MM.1S (cell line): ENCODE data around the gene CAPN10.

ENCODE experiments used
- DNase-seq: peaks from one replicate; pipeline ENCODE4 v3.0.0-alpha.2; 2015
- H2AFZ ChIP-seq: fragments of 300-600 bp; sonication (generic); 2 replicates; pipeline ENCODE4 v1.6.0; 2016; ENCODE audit warnings: antibody characterized with exemption, low read length
- H3F3A ChIP-seq: fragments of 300-600 bp; sonication (generic); 2 replicates; pipeline ENCODE4 v1.6.1; 2016; ENCODE audit warnings: mild to moderate bottlenecking, antibody characterized with exemption, low read length, moderate library complexity, mixed read lengths; ENCODE audit not compliant: insufficient read depth
- H3K27ac ChIP-seq: fragments of 300-600 bp; sonication (generic); 2 replicates; pipeline ENCODE4 v1.5.1; 2016; ENCODE audit warnings: mild to moderate bottlenecking, low read length
- H3K27me3 ChIP-seq: fragments of 300-600 bp; sonication (generic); replicated peaks from 2 replicates; pipeline ENCODE4 v1.6.0; 2016; ENCODE audit warnings: low read length; ENCODE audit not compliant: insufficient read depth
- H3K36me3 ChIP-seq: fragments of 300-600 bp; sonication (generic); replicated peaks from 2 replicates; pipeline ENCODE4 v1.6.1; 2016; ENCODE audit warnings: mild to moderate bottlenecking, low read length, mixed read lengths; ENCODE audit not compliant: insufficient read depth
- H3K4me1 ChIP-seq: fragments of 300-600 bp; sonication (generic); 2 replicates; pipeline ENCODE4 v1.6.1; 2016; ENCODE audit warnings: low read length, mixed read lengths
- H3K4me2 ChIP-seq: fragments of 300-600 bp; sonication (generic); 2 replicates; pipeline ENCODE4 v1.6.0; 2016; ENCODE audit warnings: low read depth, low read length
- H3K4me3 ChIP-seq: fragments of 300-600 bp; sonication (generic); 2 replicates; pipeline ENCODE4 v1.5.1; 2016; ENCODE audit warnings: low read length, mixed read lengths
- H3K79me2 ChIP-seq: fragments of 300-600 bp; sonication (generic); 2 replicates; pipeline ENCODE4 v1.6.1; 2016; ENCODE audit warnings: mixed run types, low read length, mixed read lengths
- H3K9ac ChIP-seq: fragments of 300-600 bp; sonication (generic); 2 replicates; pipeline ENCODE4 v1.6.1; 2016; ENCODE audit warnings: low read length, mixed read lengths
- H3K9me2 ChIP-seq: fragments of 300-600 bp; sonication (generic); replicated peaks from 2 replicates; pipeline ENCODE4 v1.6.1; 2016; ENCODE audit warnings: mild to moderate bottlenecking, low read length, mixed read lengths; ENCODE audit not compliant: insufficient read depth
- H3K9me3 ChIP-seq: fragments of 300-600 bp; sonication (generic); replicated peaks from 2 replicates; pipeline ENCODE4 v1.6.1; 2016; ENCODE audit warnings: mild to moderate bottlenecking, low read length, mixed read lengths; ENCODE audit not compliant: insufficient read depth
- H4K20me1 ChIP-seq: fragments of 300-600 bp; sonication (generic); 2 replicates; pipeline ENCODE4 v1.6.1; 2016; ENCODE audit warnings: mild to moderate bottlenecking, low read length, moderate library complexity, mixed read lengths; ENCODE audit not compliant: insufficient read depth
- EZH2 ChIP-seq: fragments of 300-600 bp; sonication (generic); optimal IDR thresholded peaks from 2 replicates; pipeline ENCODE3; 2017; ENCODE audit warnings: low read depth, mild to moderate bottlenecking, antibody characterized with exemption, low read length, mixed read lengths
- EZH2phosphoT487 ChIP-seq: fragments of 300-600 bp; sonication (generic); IDR thresholded peaks from 2 replicates; pipeline ENCODE4 v1.6.1; 2018; ENCODE audit warnings: antibody characterized with exemption, low read length
- TF ChIP-seq, protein P1 (sequence below): fragments of 300-600 bp; sonication (generic); IDR thresholded peaks from 2 replicates; pipeline ENCODE4 v1.5.1; 2016; ENCODE audit warnings: antibody characterized with exemption, low read length, mixed read lengths

The CAPN10 gene

DNA sequence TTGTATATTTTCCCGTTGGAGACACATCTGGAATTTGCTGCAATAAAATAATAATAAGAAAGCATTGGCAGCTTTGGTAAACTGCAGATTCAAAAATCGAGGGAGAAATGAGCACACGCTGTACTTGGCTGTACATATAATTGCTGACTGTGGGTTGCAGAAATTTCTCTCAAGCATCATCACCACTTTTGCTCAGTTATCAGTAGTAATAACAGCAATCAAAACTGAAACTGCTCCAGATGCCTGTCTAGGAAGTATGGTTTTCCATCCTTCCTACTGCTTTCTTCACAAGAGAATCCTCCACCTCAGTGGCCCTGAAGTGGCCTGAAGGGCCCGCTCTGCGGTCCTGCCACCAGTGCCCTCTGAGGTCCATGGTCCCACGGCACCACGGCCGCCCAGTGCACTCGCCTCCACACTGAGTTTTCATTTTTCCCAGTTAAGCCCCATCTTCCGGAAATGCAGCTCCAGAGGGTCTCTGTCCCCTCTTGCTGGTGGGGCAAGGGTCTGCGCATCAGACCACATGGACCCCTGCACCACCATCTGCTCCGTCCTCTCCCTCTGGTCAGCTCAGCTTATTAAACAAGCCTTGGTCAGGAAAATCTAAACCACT is 22.5 kb upstream of the CAPN10 start:
- TF ChIP-seq EZH2 (no peak), EZH2phosphoT487 (no peak)
- TF ChIP-seq, protein P1, sequence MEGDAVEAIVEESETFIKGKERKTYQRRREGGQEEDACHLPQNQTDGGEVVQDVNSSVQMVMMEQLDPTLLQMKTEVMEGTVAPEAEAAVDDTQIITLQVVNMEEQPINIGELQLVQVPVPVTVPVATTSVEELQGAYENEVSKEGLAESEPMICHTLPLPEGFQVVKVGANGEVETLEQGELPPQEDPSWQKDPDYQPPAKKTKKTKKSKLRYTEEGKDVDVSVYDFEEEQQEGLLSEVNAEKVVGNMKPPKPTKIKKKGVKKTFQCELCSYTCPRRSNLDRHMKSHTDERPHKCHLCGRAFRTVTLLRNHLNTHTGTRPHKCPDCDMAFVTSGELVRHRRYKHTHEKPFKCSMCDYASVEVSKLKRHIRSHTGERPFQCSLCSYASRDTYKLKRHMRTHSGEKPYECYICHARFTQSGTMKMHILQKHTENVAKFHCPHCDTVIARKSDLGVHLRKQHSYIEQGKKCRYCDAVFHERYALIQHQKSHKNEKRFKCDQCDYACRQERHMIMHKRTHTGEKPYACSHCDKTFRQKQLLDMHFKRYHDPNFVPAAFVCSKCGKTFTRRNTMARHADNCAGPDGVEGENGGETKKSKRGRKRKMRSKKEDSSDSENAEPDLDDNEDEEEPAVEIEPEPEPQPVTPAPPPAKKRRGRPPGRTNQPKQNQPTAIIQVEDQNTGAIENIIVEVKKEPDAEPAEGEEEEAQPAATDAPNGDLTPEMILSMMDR: no peak
- no peak overlapping the region for H3K9ac ChIP-seq
- H2AFZ ChIP-seq: no peak overlapping the region
- peaks cover 37% of the 10 kb centered on the region for H3F3A ChIP-seq
- H4K20me1 ChIP-seq: no peaks in the 10 kb centered on the region
- no peaks in the 10 kb centered on the region for H3K27me3 ChIP-seq
- peak overlapping the region; percentile 90; the same call in 1 of the 2 replicates for H3K4me2 ChIP-seq
- H3K9me2 ChIP-seq: no peaks in the 10 kb centered on the region
- no peak for DNase-seq
- peak overlapping the region; percentile 99; the same call in 1 of the 2 replicates for H3K27ac ChIP-seq
- H3K9me3 ChIP-seq: no peaks in the 10 kb centered on the region
- H3K4me3 ChIP-seq: no peak overlapping the region
- H3K4me1 ChIP-seq: peaks cover 52% of the 10 kb centered on the region
- H3K36me3 ChIP-seq: no peaks in the 10 kb centered on the region
- peaks cover 66% of the 10 kb centered on the region for H3K79me2 ChIP-seq

DNA sequence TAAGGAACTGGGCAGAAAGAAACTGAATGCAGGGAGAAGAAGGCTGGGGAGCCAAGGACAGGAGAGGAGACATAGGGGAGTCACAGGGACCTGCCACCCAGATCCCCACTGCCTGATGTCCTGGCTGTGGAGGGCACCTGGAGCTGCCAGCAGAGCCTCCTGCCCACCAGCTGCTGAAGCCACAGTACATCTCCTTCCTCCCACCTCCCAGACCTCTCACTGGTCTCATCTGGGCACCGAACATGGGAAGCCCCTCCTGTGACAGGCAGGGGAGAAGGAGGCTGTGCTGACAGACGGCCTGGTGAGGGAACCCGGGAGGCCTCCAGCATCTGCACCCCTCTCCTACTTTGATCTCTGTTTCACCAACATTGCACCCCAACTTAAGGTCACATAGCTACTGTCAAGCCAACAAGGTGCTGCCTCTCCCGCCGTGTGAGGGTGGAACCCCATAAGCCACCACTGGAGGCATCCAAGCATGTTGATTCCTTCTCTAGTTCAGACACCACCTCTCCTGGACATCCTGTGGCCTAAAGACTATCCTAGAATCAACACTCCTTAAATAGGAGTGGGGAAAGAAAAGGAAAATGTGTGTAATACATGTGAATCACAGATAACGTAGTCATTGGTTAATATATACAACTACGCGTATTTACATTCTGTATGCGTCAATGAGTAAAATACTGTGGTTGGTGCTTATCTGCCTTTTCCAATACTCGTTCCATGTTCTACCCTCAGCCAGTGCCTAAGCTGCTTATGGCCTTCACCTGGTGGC is 21.8 kb upstream of the CAPN10 start:
- Histone ChIP-seq H3K27me3 (no peaks in the 10 kb centered on the region), H3K4me2 (peak overlapping the region; percentile 90), H3K27ac (peak overlapping the region; percentile 99), H3K9ac (peak overlapping the region; percentile 83), H3K9me2 (no peaks in the 10 kb centered on the region), H3K36me3 (no peaks in the 10 kb centered on the region), H3K79me2 (peaks cover 66% of the 10 kb centered on the region), H3K4me3 (peak overlapping the region; percentile 65), H4K20me1 (no peaks in the 10 kb centered on the region), H3K9me3 (no peaks in the 10 kb centered on the region), H3K4me1 (peaks cover 49% of the 10 kb centered on the region), H3F3A (peaks cover 37% of the 10 kb centered on the region), H2AFZ (no peak overlapping the region)
- DNase-seq: peak; percentile 29
- TF ChIP-seq EZH2 (no peak), EZH2phosphoT487 (no peak)
- TF ChIP-seq, protein P1: no peak; the same call in 1 of the 2 replicates

DNA sequence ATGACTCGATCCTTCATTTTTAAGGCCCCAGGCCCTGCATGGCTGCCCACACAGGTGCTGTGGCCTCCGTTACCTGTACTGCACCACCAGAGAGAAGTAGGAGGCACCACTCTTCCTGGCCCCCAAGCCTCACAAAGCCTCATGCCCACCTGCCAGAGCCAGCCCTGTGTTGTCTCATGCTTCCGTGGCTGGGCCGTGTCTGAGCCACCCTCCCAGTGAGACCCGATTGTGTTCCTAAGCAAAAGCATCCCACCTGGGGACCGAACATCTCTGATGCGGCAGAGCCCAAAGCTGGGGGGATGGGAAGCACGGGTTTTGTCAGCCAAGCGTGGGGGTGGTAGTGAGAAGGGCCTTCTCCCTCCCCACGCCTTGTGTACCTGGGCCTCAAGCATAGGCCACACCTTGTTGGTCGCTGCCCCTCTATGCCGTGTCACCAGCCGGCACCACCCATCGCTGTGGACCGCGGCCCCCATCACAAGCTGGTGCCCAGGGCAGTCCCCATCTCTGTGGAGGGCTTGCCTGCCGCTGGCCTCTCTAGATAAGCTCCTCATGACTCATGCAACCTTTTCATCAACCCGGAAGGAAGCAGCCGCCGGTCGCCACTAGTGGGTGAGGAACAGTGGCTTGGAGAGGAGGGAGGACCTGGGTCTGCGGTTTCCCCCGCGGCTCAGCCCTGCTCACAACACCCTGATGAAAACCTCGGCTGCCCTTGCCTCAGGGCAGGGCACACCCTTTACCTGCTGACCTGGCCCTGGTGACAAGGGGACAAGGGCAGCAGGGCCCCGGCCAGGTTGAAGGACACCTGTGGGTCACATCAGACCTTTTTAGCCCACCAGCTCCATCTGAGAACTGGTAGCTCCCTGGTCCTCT is 21.0 kb upstream of the CAPN10 start:
- peak overlapping the region; percentile 99 for H3K27ac ChIP-seq
- H3K36me3 ChIP-seq: no peaks in the 10 kb centered on the region
- H3K4me2 ChIP-seq: peak overlapping the region; percentile 90
- H3K4me1 ChIP-seq: peaks cover 54% of the 10 kb centered on the region
- H3K9ac ChIP-seq: peak overlapping the region; percentile 83
- H3K9me2 ChIP-seq: no peaks in the 10 kb centered on the region
- peak overlapping the region; percentile 36; the same call in 1 of the 2 replicates for H2AFZ ChIP-seq
- TF ChIP-seq EZH2phosphoT487 (no peak), EZH2 (no peak)
- TF ChIP-seq, protein P1: no peak
- H3K27me3 ChIP-seq: no peaks in the 10 kb centered on the region
- H3K9me3 ChIP-seq: no peaks in the 10 kb centered on the region
- peak; percentile 89 for DNase-seq
- peaks cover 70% of the 10 kb centered on the region for H3K79me2 ChIP-seq
- no peaks in the 10 kb centered on the region for H4K20me1 ChIP-seq
- peak overlapping the region; percentile 65 for H3K4me3 ChIP-seq
- H3F3A ChIP-seq: peaks cover 37% of the 10 kb centered on the region
